ENCODE results near the gene PAXIP1.

The PAXIP1 gene

GRCh38 chr7:154910125-154910524 is 92.8 kb downstream of the PAXIP1 start:
- no peak overlapping the region for H3K9ac ChIP-seq (ENCODE audit: low read length)
- no peak overlapping the region for H3K4me3 ChIP-seq (ENCODE audit: low read length)
- no peak overlapping the region for H3K27ac ChIP-seq (ENCODE audit: low read length)
- peaks cover 8% of the 10 kb centered on the region for H3K27me3 ChIP-seq (ENCODE audit: control insufficient read depth, insufficient read depth, low read length)
- no peaks in the 10 kb centered on the region for H3K9me3 ChIP-seq (ENCODE audit: control insufficient read depth, low read depth, low read length)
- H3K36me3 ChIP-seq (ENCODE audit: control insufficient read depth, low read depth, low read length): no peaks in the 10 kb centered on the region
- H3K4me1 ChIP-seq (ENCODE audit: control insufficient read depth, low read depth, low read length): no peaks in the 10 kb centered on the region

GRCh38 chr7:154909241-154910105 is 93.5 kb downstream of the PAXIP1 start:
- no peaks in the 10 kb centered on the region for H3K9me3 ChIP-seq (ENCODE audit: control insufficient read depth, low read depth, low read length)
- no peak overlapping the region for H3K27ac ChIP-seq (ENCODE audit: low read length)
- H3K4me1 ChIP-seq (ENCODE audit: control insufficient read depth, low read depth, low read length): no peaks in the 10 kb centered on the region
- no peaks in the 10 kb centered on the region for H3K36me3 ChIP-seq (ENCODE audit: control insufficient read depth, low read depth, low read length)
- no peak overlapping the region for H3K9ac ChIP-seq (ENCODE audit: low read length)
- H3K27me3 ChIP-seq (ENCODE audit: control insufficient read depth, insufficient read depth, low read length): peaks cover 6% of the 10 kb centered on the region
- no peak overlapping the region for H3K4me3 ChIP-seq (ENCODE audit: low read length)

GRCh38 chr7:154907651-154908620 is 95.0 kb downstream of the PAXIP1 start:
- H3K9ac ChIP-seq (ENCODE audit: low read length): no peak overlapping the region
- no peak overlapping the region for H3K27ac ChIP-seq (ENCODE audit: low read length)
- no peak overlapping the region for H3K4me3 ChIP-seq (ENCODE audit: low read length)
- H3K27me3 ChIP-seq (ENCODE audit: control insufficient read depth, insufficient read depth, low read length): no peaks in the 10 kb centered on the region
- no peaks in the 10 kb centered on the region for H3K4me1 ChIP-seq (ENCODE audit: control insufficient read depth, low read depth, low read length)
- no peaks in the 10 kb centered on the region for H3K36me3 ChIP-seq (ENCODE audit: control insufficient read depth, low read depth, low read length)
- H3K9me3 ChIP-seq (ENCODE audit: control insufficient read depth, low read depth, low read length): no peaks in the 10 kb centered on the region

DNA sequence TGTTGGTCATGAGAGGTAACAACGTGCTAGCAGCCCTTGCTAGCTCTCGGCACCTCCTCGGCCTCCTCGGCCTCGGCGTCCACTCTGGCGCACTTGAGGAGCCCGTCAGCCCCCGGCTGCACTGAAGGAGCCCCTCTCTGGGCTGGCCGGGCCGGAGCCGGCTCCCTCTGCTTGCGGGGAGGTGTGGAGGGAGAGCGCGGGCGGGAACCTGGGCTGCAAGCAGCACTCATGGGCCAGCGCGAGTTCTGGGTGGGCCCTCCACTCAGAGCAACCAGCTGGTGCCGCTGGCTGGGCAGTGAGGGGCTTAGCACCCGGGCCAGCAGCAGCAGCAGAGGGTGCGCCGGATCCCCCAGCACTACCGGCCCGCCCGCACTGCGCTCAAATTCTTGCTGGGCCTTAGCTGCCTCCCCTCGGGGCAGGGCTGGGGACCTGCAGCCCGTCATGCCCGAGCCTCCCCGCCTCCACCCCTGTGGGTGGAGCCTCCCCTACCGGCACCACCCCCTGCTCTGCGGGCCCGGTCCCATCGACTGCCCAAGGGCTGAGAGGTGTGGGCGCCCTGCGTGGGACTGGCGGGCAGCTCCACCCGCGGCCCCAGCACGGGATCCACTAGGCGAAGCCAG is 96.1 kb downstream of the PAXIP1 start:
- Histone ChIP-seq H3K9ac (ENCODE audit: low read length) (no peak overlapping the region), H3K9me3 (ENCODE audit: control insufficient read depth, low read depth, low read length) (no peaks in the 10 kb centered on the region), H3K4me3 (ENCODE audit: low read length) (no peak overlapping the region), H3K27me3 (ENCODE audit: control insufficient read depth, insufficient read depth, low read length) (no peaks in the 10 kb centered on the region), H3K4me1 (ENCODE audit: control insufficient read depth, low read depth, low read length) (no peaks in the 10 kb centered on the region), H3K27ac (ENCODE audit: low read length) (no peak overlapping the region), H3K36me3 (ENCODE audit: control insufficient read depth, low read depth, low read length) (no peaks in the 10 kb centered on the region)

DNA sequence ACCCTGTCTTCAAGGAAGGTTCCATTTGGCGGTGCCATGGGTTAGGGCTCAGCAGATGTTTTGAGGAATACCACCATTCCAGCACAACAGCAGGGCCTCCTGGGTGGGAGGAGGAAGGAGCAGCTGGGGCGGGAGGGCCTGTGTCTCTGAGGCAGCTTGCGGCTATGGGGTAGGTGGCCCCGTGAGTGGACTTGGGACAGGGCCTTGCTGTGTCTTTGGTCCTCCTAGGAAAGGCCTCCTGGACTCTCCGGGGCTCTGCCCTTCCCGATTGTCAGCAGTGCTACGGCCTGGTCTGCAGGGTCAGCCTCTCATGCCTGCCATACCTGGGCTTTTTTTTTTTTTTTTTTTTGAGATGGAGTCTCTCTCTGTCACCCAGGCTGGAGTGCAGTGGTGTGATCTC is 96.7 kb downstream of the PAXIP1 start:
- Histone ChIP-seq H3K9me3 (ENCODE audit: control insufficient read depth, low read depth, low read length) (no peaks in the 10 kb centered on the region), H3K4me3 (ENCODE audit: low read length) (no peak overlapping the region), H3K27ac (ENCODE audit: low read length) (no peak overlapping the region), H3K36me3 (ENCODE audit: control insufficient read depth, low read depth, low read length) (no peaks in the 10 kb centered on the region), H3K9ac (ENCODE audit: low read length) (no peak overlapping the region), H3K27me3 (ENCODE audit: control insufficient read depth, insufficient read depth, low read length) (no peaks in the 10 kb centered on the region), H3K4me1 (ENCODE audit: control insufficient read depth, low read depth, low read length) (no peaks in the 10 kb centered on the region)

DNA sequence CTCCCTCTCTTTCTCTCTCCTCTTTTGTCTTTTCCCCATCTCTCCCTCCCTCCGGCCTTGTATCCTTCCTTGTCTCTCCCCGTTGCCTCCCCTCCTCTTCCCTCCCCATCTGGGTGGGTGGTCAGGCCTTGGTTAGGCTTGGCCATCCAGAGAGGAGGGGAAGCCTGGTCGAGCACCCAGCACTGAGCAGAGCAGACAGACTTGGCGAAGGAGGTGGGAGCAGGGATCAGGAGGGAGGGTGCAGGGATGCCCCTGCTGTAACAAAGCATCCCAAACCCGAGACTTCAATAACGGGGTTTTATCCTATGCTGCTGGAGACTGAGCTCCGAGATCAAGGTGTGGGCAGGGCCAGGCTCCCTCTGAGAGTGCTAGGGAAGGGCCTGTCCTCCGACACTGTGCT is 97.3 kb downstream of the PAXIP1 start:
- H3K9me3 ChIP-seq (ENCODE audit: control insufficient read depth, low read depth, low read length): no peaks in the 10 kb centered on the region
- H3K4me3 ChIP-seq (ENCODE audit: low read length): no peak overlapping the region
- no peaks in the 10 kb centered on the region for H3K36me3 ChIP-seq (ENCODE audit: control insufficient read depth, low read depth, low read length)
- H3K27ac ChIP-seq (ENCODE audit: low read length): no peak overlapping the region
- H3K27me3 ChIP-seq (ENCODE audit: control insufficient read depth, insufficient read depth, low read length): no peaks in the 10 kb centered on the region
- no peaks in the 10 kb centered on the region for H3K4me1 ChIP-seq (ENCODE audit: control insufficient read depth, low read depth, low read length)
- H3K9ac ChIP-seq (ENCODE audit: low read length): no peak overlapping the region

DNA sequence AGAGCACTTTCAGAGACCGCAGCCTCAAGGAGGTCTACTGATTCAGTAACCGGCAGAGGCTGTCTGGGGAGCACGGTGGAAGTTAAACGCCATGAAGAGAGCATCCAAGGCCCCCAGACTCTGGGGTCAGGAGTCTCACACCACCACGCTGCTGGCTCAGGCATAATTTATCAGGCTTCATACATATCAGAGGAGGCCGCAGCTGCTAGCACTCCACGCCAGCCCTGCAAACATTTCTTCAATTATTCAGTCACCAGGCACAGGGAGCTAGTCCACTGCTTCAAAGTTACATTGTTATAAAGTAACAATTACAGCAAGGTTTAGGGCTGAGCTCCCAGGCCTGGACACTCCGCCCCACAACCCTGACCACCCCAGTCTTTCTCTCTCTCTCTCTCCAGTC is 97.8 kb downstream of the PAXIP1 start:
- H3K27me3 ChIP-seq (ENCODE audit: control insufficient read depth, insufficient read depth, low read length): no peaks in the 10 kb centered on the region
- H3K9ac ChIP-seq (ENCODE audit: low read length): no peak overlapping the region
- no peaks in the 10 kb centered on the region for H3K4me1 ChIP-seq (ENCODE audit: control insufficient read depth, low read depth, low read length)
- no peaks in the 10 kb centered on the region for H3K9me3 ChIP-seq (ENCODE audit: control insufficient read depth, low read depth, low read length)
- H3K36me3 ChIP-seq (ENCODE audit: control insufficient read depth, low read depth, low read length): no peaks in the 10 kb centered on the region
- no peak overlapping the region for H3K4me3 ChIP-seq (ENCODE audit: low read length)
- H3K27ac ChIP-seq (ENCODE audit: low read length): no peak overlapping the region

- no peaks in the 10 kb centered on the region for H3K36me3 ChIP-seq (ENCODE audit: control insufficient read depth, low read depth, low read length)
- H3K4me1 ChIP-seq (ENCODE audit: control insufficient read depth, low read depth, low read length): no peaks in the 10 kb centered on the region
- no peaks in the 10 kb centered on the region for H3K27me3 ChIP-seq (ENCODE audit: control insufficient read depth, insufficient read depth, low read length)
- no peak overlapping the region for H3K9ac ChIP-seq (ENCODE audit: low read length)
- H3K27ac ChIP-seq (ENCODE audit: low read length): no peak overlapping the region
- H3K9me3 ChIP-seq (ENCODE audit: control insufficient read depth, low read depth, low read length): no peaks in the 10 kb centered on the region
- no peak overlapping the region for H3K4me3 ChIP-seq (ENCODE audit: low read length)
Observed at GRCh38 chr7:154903083-154903731, 99.7 kb downstream of the PAXIP1 start.

DNA sequence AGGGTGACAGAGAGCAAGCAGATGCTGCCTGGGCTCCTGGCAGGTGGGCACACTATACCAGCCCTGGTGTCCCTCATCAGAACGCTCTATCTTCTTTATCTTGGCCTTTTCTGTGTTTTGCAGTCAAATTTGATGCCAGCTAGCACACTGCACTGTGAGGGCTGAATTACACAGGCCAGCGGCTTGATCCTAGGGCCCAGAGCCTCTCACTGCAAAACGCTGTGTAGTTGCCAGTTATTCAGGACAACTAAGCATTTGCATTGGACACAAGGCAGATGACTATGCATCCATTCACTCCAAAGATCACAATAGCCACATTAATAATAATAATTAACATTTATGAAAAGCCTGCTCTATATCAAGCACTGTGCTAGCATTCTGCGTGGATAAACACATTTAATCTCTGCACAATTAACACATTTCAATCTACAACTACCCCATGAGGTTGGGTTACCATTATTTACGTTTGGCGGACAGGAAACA is 100.3 kb downstream of the PAXIP1 start:
- H3K4me1 ChIP-seq (ENCODE audit: control insufficient read depth, low read depth, low read length): no peaks in the 10 kb centered on the region
- H3K27ac ChIP-seq (ENCODE audit: low read length): no peak overlapping the region
- H3K27me3 ChIP-seq (ENCODE audit: control insufficient read depth, insufficient read depth, low read length): no peaks in the 10 kb centered on the region
- H3K9me3 ChIP-seq (ENCODE audit: control insufficient read depth, low read depth, low read length): no peaks in the 10 kb centered on the region
- no peak overlapping the region for H3K9ac ChIP-seq (ENCODE audit: low read length)
- no peaks in the 10 kb centered on the region for H3K36me3 ChIP-seq (ENCODE audit: control insufficient read depth, low read depth, low read length)
- H3K4me3 ChIP-seq (ENCODE audit: low read length): no peak overlapping the region

DNA sequence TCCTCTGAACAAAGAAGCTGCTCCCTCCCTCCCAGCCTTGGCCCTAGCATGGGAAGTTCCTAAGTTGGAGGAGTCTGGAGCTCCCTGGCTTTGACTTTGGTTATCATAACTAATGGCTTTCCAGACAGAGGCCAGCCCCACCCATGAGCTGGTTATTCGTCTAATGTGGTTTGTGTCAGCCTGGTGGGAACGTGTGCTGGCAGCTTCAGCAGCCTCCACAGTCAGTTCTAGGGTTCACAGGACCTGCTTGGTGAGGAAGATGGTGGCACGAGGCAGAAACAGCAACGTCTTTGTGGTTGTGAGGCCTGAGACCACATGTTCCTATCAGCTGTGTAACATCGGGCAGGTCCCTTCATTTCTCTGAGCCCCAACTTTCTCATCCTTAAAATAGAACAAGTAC is 103.1 kb downstream of the PAXIP1 start:
- no peak overlapping the region for H3K27ac ChIP-seq (ENCODE audit: low read length)
- no peaks in the 10 kb centered on the region for H3K4me1 ChIP-seq (ENCODE audit: control insufficient read depth, low read depth, low read length)
- no peak overlapping the region for H3K4me3 ChIP-seq (ENCODE audit: low read length)
- H3K9me3 ChIP-seq (ENCODE audit: control insufficient read depth, low read depth, low read length): no peaks in the 10 kb centered on the region
- no peaks in the 10 kb centered on the region for H3K36me3 ChIP-seq (ENCODE audit: control insufficient read depth, low read depth, low read length)
- H3K27me3 ChIP-seq (ENCODE audit: control insufficient read depth, insufficient read depth, low read length): no peaks in the 10 kb centered on the region
- no peak overlapping the region for H3K9ac ChIP-seq (ENCODE audit: low read length)

All from iPS-18a (cell line).